DLD1 (cell line): ENCODE data around the gene ZNF560.

Source experiments
- in situ Hi-C: cut with HindIII; loops from 2 replicates; pipeline ENCODE4 v1.10.0; 2017; ENCODE audit warnings: low sequenced_read_pairs

The ZNF560 gene

GRCh38 chr19:9436358-9436757 lies 62.1 kb downstream of the ZNF560 start:
- in situ Hi-C loops: no loop called here

- in situ Hi-C loops: no loop called here
Observed at GRCh38 chr19:9435279-9436268, 62.8 kb downstream of the ZNF560 start, which contains the start of gene ZNF266. TSS of gene ZNF266 (minus strand) at chr19:9435573. CDS start at chr19:9420089, 15,484 bp downstream.

DNA sequence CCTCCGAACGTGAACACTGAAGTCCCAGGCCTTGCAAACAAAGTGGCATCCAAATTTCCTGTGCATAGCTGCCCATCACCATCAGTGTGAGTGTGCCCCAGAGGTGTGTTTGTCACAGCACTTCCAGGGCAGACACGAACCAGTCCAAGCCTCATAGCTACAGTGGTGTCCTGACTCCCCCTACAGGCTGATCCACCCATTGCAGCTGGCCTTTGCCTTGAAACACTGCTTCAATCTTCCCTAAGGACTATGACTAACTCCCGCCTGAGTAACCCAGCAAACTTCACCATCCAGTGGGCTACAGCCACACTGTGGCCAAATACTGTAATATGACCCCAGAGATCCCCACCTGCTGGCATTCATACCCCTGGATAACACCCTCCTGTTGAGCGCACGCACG lies 66.9 kb downstream of the ZNF560 start:
- in situ Hi-C loops: no loop called here

- in situ Hi-C loops: no loop called here
Observed at GRCh38 chr19:9430444-9430843, 68.0 kb downstream of the ZNF560 start.

GRCh38 chr19:9427941-9428340 lies 70.5 kb downstream of the ZNF560 start:
- in situ Hi-C loops: no loop called here
